Measurements from ENCODE around the gene OTUD5.

Gene OTUD5

DNA sequence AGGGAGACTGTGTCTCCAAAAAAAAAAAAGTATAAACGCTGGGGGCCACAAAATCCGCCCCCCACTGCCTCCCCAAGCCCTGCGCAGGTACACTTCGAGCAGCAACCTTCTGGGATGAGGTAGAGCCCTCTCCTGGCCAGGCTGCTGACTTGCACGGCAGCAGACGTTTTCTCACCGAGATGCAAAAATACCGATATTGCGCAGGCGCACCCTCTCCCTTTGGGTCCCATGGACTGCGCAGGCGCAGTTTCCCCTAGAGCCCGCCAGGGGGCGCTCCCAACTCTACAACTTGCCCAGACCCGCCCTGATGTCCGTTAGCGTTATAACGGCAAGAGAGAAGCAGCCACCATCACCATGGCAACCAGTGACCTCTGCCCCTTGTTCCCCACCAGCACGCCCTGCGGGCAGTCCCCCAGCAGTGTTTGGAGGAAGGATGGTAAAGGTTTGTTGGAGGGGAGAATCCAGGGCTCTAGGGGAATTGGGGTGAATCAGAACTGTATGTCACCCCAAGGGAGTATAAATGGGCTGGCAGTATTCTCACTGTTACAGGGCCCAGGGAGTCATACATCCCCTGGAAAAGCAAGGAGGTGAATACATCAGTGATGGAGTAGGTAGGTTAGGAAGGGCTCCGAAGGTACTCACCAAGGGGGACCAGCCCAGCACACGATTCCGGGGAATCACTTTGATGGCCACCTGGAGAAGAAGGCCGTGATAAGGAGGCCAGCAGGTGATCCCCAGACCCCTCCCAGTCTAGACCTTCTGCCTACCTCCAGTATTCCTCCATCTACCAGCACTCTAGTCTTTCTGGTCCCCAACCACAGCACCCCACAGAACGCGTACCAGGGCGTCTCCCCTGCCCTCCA lies 40.0 kb downstream of the OTUD5 start:
- peaks cover 68% of the 10 kb centered on the region for H3K4me1 Mint-ChIP-seq
- ATAC-seq: peak; percentile 41
- peak overlapping the region; percentile 96 for H3K4me3 Mint-ChIP-seq
- peaks cover 54% of the 10 kb centered on the region for H3K36me3 Mint-ChIP-seq (ENCODE audit: low read depth)
- peak; percentile 82 for DNase-seq
- no peaks in the 10 kb centered on the region for H3K9me3 Mint-ChIP-seq
- peak overlapping the region; percentile 94 for H3K27ac Mint-ChIP-seq
- no peaks in the 10 kb centered on the region for H3K27me3 Mint-ChIP-seq

DNA sequence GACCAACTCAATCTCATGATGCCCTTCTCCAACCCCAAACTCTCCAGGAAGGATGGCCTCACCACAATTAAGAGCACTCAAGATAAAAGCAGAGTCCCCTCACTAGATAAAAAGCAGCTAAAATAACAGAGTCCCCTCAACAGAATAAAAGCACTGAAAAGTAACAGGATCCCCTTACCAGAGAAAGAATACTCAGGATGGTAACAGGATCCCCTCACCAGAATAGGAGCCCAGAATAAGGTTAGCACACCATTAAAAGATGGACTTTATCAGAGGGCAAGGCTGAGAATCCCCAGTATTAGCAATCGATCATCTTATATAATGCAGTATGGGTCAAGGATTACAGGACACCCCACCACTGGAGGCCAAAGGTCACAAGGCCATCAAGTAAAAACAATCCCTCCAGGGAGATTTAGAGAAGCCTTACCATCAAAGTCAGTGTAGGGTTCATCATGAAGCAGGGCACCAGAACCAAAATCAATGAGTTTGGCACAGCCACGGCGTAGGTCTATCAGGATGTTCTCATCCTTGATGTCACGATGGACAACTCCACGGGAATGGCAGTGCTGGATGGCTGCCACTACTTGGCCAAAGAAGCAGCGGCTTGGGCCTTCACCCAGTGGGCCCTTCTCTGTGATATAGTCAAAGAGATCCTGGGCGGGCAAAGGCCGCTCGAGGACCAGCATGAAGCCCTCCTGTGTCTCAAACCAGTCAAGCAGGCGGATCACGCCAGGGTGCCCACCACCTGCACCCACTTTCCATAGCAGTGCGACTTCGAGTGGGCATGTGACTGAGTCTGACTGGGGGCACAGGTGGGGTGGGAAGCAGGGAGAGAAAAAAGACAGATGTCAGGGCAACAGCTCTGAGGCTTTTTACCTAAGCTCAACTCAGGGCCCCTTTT lies 42.6 kb downstream of the OTUD5 start:
- no peak for ATAC-seq
- H3K4me3 Mint-ChIP-seq: peak overlapping the region; percentile 96
- DNase-seq: no peak
- peaks cover 68% of the 10 kb centered on the region for H3K4me1 Mint-ChIP-seq
- no peaks in the 10 kb centered on the region for H3K27me3 Mint-ChIP-seq
- H3K9me3 Mint-ChIP-seq: no peaks in the 10 kb centered on the region
- H3K36me3 Mint-ChIP-seq (ENCODE audit: low read depth): peaks cover 55% of the 10 kb centered on the region
- peak overlapping the region; percentile 73 for H3K27ac Mint-ChIP-seq

DNA sequence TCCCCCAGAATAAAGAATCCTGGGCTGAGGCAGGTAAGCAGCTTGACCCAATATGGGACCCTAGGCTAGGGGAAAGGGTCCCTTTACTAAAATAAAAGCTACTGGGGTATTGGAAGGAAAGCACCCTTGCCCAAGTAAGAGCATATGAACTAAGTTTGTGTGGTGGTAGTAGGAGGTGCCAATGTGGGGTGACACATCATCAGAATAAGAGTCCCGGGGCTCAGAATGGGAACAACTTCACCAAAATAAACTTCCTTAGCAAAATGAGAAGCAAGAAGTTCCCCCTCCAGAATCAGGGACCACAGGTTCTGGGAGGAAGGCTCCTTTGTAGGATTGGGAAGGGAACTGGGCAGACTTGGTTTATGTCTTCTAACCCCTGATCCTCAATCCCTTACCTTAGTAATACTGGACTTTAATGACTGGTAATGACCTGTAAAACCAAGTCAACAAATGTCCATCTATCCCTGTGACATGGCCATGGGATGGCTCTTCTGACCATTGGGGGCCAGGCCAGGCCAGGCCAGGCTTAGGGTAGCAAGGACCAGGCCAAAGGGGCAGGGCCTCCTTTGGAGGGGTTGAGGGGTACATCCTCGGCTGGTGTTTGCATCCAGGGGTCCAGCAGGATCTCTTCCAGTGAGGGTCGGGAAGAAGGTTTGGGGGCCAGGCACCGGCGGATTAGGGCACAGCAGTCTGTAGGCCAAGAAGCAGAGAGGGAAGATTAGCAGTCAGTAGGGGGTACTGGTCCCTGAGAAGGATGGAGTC lies 43.6 kb downstream of the OTUD5 start:
- Mint-ChIP-seq H3K27ac (peak overlapping the region; percentile 35), H3K4me3 (peak overlapping the region; percentile 50), H3K27me3 (no peaks in the 10 kb centered on the region), H3K36me3 (ENCODE audit: low read depth) (peaks cover 52% of the 10 kb centered on the region), H3K9me3 (no peaks in the 10 kb centered on the region), H3K4me1 (peaks cover 63% of the 10 kb centered on the region)
- ATAC-seq (no peak), DNase-seq (no peak)

DNA sequence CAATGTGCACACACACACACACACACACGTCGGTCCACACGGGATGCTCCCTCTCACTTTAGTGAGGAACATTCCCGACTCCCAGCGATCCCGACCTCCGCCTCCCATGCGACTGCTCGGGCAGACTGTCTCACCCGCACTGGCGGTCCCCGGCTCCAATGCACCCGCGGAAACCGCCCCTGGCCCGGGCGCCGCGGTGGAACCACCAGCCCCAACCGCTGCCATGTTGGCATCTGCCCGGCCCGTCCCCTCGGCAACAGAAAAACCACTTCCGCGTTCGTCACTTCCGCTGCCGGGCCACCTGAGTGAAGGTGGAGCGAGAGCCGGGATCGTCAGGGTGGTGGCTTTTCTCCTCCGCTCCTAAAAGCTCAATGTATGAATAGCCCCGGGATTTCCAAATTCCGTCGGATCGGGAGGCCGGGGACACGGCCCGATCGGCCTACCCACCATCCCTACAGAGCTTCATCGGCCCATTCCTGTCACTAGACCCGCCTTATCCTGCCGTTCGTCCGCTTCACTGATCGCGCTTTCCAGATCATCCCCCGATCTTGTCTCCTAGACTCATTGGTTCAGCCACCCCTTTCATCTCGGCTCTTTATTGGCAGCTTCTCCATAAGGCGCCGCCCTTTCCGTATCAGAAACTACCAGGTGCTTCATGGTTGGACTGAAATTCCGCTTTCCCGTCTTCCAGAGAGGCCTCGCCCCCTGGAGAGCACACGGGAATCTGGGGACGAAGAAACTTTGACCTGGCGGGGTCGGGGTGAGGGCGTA lies 45.8 kb downstream of the OTUD5 start, which contains the start of gene SLC35A2:
SLC35A2 (minus strand) TSS at position 235 of the 771 bp plus-strand sequence; CDS start at position 225, 10 bp downstream.
- Mint-ChIP-seq H3K27ac (peak within 1 kb of the TSS; percentile 95), H3K9me3 (no peaks in the 10 kb centered on the region), H3K4me1 (peaks cover 59% of the 10 kb centered on the region), H3K27me3 (no peaks in the 10 kb centered on the region), H3K4me3 (peak within 1 kb of the TSS; percentile 95), H3K36me3 (ENCODE audit: low read depth) (peaks cover 39% of the 10 kb centered on the region)
- DNase-seq (peak; percentile 87), ATAC-seq (peak; percentile 82)

DNA sequence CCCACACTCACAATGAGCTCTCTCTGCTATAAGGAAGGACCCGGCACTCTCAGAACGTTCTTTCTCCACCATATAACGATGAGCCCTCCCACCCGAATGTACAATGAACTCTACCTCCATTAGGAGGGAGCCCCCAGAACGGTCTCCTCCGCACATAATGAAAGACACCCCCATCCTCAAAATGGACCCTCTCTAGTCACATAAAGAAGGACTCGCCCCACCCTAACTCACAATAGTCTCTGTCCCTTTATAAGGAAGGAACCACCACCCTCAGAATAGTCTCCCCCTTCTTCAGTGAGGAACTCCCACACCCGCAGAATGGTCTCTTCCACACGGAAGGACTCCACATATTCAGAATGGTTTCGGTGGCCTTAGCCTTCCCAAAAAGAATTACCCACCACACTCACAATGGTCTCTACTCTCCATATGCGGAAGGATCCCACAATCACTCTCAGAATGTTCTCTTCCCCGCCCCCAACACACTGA lies 46.4 kb downstream of the OTUD5 start:
- Mint-ChIP-seq H3K27ac (peak overlapping the region; percentile 95), H3K4me1 (peaks cover 54% of the 10 kb centered on the region), H3K4me3 (peak overlapping the region; percentile 95), H3K36me3 (ENCODE audit: low read depth) (peaks cover 33% of the 10 kb centered on the region), H3K27me3 (no peaks in the 10 kb centered on the region), H3K9me3 (no peaks in the 10 kb centered on the region)
- DNase-seq: no peak
- ATAC-seq: peak; percentile 5

DNA sequence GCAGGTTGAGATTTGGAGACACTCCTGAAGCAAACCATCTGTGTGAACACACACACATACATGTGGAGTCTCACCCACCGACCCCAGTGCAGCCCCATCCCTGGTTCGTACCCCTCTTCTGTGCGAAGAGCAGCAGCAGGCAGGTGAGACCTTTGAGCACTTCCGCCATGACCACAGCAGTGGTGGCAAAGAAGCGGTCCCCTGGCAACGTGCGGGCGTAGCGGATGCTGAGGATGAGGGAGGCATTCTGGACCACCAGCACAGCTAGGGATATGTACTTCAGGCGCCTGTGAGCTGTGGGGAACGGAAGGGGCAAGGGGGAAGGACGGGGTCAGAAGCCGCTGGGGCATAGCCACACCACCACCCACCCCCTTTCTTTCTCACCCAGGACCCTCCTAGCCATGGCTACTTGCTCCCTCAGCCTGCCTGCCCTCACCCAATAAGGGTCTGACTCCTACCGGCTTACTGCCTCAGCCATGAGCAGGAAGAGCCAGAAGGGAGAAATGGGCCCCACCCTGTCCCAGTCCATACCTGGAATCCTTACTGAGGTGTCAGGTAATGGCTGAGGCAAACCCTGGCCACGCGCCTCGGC lies 47.6 kb downstream of the OTUD5 start:
- H3K9me3 Mint-ChIP-seq: no peaks in the 10 kb centered on the region
- H3K27ac Mint-ChIP-seq: no peak overlapping the region
- H3K27me3 Mint-ChIP-seq: no peaks in the 10 kb centered on the region
- ATAC-seq (no peak), DNase-seq (no peak)
- peak overlapping the region; percentile 95 for H3K4me3 Mint-ChIP-seq
- H3K36me3 Mint-ChIP-seq (ENCODE audit: low read depth): peaks cover 22% of the 10 kb centered on the region
- peaks cover 44% of the 10 kb centered on the region for H3K4me1 Mint-ChIP-seq

DNA sequence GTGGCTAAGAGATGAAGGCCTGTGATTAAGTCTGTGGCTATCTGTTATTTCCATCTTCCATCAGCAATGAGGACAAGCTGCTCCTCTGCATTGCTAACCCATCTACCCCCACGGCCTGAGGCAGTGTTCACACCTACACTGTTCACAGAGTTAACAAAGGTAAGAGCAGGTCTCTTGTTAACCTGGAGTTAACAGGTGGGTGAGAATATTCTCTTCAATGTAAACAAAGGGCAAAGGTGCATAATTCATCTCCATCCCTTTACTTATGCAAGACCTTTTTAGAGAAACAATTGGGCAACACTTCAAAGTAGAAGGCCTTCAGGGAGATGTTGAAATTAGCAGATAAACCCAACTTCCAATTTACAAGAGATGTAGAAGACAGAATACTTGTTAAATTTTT lies 48.8 kb downstream of the OTUD5 start:
- peaks cover 12% of the 10 kb centered on the region for H3K36me3 Mint-ChIP-seq (ENCODE audit: low read depth)
- no peaks in the 10 kb centered on the region for H3K27me3 Mint-ChIP-seq
- H3K4me1 Mint-ChIP-seq: peaks cover 32% of the 10 kb centered on the region
- H3K4me3 Mint-ChIP-seq: no peak overlapping the region
- H3K27ac Mint-ChIP-seq: no peak overlapping the region
- DNase-seq: no peak
- no peak for ATAC-seq
- no peaks in the 10 kb centered on the region for H3K9me3 Mint-ChIP-seq

DNA sequence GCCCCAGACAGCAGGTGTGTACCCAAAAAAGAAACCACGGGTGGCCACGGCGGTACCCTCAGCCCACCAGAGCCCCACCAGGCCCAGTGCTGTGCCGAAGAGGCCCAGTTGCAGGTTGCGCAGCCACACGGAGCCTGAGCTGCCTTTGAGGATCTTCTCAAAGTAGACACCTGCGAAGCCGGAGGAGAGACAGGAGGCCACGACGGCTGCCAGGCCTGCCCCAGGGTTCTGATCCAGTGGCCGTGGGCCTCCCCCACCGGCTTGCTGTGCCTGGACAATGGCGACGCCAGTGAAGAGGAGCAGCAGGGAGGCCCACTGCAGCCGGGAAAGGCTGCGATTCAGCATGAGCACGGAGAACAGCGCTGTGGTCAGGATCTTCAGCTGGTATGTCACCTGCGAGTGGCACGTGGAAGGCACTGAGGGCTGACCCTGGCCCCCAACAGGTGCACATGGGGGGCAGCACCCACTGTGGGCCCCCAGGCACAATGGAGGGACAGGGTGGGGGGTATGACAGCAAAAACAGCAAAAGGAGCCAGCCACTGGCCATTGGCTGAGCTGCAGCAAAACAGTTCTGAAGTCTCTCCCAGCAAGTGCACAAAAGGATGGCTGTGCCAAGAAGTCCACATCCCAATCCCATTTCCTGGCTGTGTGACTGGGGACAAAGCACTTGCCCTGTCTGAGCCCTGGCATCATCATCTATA lies 52.2 kb downstream of the OTUD5 start:
- no peak overlapping the region for H3K27ac Mint-ChIP-seq
- no peak overlapping the region for H3K4me3 Mint-ChIP-seq
- H3K9me3 Mint-ChIP-seq: no peaks in the 10 kb centered on the region
- H3K4me1 Mint-ChIP-seq: peaks cover 3% of the 10 kb centered on the region
- DNase-seq: no peak
- peaks cover 2% of the 10 kb centered on the region for H3K36me3 Mint-ChIP-seq (ENCODE audit: low read depth)
- ATAC-seq: no peak
- H3K27me3 Mint-ChIP-seq: no peaks in the 10 kb centered on the region

DNA sequence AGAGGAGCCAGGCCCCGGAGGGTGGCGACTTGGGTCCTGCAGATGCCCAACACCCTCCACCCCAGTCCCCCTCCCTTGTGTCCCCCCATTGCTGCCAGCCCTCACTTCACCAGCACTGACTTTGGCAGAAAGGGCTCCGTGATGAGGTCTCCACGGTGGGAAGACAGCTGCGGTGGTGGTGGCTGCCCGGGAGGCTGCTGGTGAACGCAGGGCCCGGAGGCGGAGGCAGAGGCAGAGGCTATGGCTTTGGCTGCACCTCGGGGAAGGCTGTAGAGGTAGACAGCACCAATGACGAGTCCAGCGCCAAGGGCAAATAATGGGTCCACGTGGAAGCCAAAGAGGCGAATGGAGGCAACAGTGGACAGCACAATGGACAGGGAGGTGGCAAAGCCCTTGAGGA lies 52.8 kb downstream of the OTUD5 start:
- Mint-ChIP-seq H3K36me3 (ENCODE audit: low read depth) (peaks cover 2% of the 10 kb centered on the region), H3K27me3 (no peaks in the 10 kb centered on the region), H3K4me3 (no peak overlapping the region), H3K27ac (no peak overlapping the region), H3K4me1 (peaks cover 2% of the 10 kb centered on the region), H3K9me3 (no peaks in the 10 kb centered on the region)
- ATAC-seq (no peak), DNase-seq (no peak)

DNA sequence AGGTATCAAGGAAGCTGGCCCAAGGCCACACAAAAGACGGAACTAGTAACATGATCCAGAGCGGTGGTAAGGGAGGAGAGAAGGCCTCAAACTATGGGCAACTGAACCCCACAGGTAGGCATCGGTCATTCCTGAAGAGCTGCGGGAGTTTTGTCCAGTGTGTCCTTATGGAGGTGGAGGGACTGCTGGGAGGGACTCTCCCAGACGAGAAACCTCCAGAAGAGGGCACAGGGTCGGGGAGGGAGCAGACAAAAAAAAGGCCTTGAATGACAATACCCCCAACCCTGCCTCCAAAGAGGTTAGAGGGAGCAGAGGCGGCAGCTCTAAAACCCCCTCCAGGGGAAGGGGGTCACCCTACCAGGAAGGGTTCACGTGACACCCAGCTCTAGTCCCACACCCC lies 53.2 kb downstream of the OTUD5 start:
- H3K4me1 Mint-ChIP-seq: peaks cover 4% of the 10 kb centered on the region
- no peaks in the 10 kb centered on the region for H3K27me3 Mint-ChIP-seq
- no peak overlapping the region for H3K27ac Mint-ChIP-seq
- DNase-seq: no peak
- H3K9me3 Mint-ChIP-seq: no peaks in the 10 kb centered on the region
- no peak overlapping the region for H3K4me3 Mint-ChIP-seq
- H3K36me3 Mint-ChIP-seq (ENCODE audit: low read depth): peaks cover 2% of the 10 kb centered on the region
- no peak for ATAC-seq

DNA sequence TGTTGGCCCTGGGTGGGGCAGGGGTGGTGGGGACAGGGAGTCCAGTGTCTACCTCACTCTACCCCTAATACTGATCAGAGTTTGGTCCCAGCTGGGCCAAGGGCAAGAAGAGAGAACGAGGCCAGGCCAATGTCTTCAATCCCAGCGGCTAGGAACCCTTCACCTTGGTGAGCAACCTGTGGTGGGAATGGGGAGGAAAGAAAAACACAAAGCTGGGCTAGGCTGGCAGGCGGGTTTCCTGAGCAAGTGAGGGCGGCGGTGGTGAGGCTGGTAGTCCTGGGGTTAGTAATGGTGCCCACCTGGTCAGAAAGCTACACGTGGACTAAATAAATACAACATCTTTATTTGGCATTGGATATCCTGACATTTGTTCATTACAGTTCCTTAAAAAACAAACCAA lies 54.1 kb downstream of the OTUD5 start:
- ATAC-seq: no peak
- Mint-ChIP-seq H3K9me3 (no peaks in the 10 kb centered on the region), H3K36me3 (ENCODE audit: low read depth) (peaks cover 2% of the 10 kb centered on the region), H3K4me3 (no peak overlapping the region), H3K27me3 (no peaks in the 10 kb centered on the region), H3K4me1 (peaks cover 4% of the 10 kb centered on the region), H3K27ac (no peak overlapping the region)
- no peak for DNase-seq

DNA sequence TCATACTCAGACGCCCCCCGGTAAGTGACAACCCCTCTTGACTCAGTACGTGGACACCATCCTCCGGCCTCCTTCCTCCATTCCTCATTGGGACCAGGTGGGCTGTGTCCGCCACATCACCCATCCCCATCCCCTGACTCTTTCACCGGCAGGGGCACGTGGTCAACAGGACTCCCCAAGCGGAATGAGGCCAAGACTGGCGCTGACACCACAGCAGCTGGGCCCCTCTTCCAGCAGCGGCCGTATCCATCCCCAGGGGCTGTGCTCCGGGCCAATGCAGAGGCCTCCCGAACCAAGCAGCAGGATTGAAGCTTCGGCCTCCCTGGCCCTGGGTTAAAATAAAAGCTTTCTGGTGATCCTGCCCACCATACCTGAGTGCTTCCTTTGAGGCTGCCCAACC lies 54.6 kb downstream of the OTUD5 start:
- Mint-ChIP-seq H3K4me3 (no peak overlapping the region), H3K4me1 (peaks cover 7% of the 10 kb centered on the region), H3K27me3 (no peaks in the 10 kb centered on the region), H3K36me3 (ENCODE audit: low read depth) (peaks cover 2% of the 10 kb centered on the region), H3K27ac (no peak overlapping the region), H3K9me3 (no peaks in the 10 kb centered on the region)
- DNase-seq (no peak), ATAC-seq (no peak)

DNA sequence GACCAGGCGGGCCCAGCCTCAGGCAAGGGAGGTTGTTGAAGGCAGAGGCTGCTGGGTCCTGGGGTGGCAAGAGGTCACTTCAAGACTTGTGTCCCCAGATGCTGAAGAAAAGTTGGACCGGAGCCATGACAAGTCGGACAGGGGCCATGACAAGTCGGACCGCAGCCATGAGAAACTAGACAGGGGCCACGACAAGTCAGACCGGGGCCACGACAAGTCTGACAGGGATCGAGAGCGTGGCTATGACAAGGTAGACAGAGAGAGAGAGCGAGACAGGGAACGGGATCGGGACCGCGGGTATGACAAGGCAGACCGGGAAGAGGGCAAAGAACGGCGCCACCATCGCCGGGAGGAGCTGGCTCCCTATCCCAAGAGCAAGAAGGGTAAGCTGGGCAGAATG lies 55.3 kb downstream of the OTUD5 start:
- Mint-ChIP-seq H3K27ac (no peak overlapping the region), H3K36me3 (ENCODE audit: low read depth) (peaks cover 2% of the 10 kb centered on the region)

More for the DNA sequence above, 55.3 kb downstream of the OTUD5 start:
- Mint-ChIP-seq H3K4me1 (peaks cover 11% of the 10 kb centered on the region), H3K4me3 (no peak overlapping the region), H3K27me3 (no peaks in the 10 kb centered on the region), H3K9me3 (no peaks in the 10 kb centered on the region)
- ATAC-seq (no peak), DNase-seq (no peak)

All from activated naive CD8-positive, alpha-beta T cell treated with anti-CD3 and anti-CD28 coated beads, Interleukin-2, amount 50 U/mL, for 24 hours (primary cell).